Adrenal gland (tissue), 5 donors: Measurements from ENCODE around the gene PPIA.

Experiments
- POLR2A ChIP-seq, 2 donors: fragments of 450-650 bp; IDR thresholded peaks; one replicate each; pipeline ENCODE4 v1.6.1; 2017; ENCODE audit warnings: antibody characterized with exemption in 2 of 2, mild to moderate bottlenecking in 2 of 2, moderate library complexity in 1 of 2
- TF ChIP-seq, protein P1 (sequence below), 6 experiments: fragments of 450-650 bp in 4 of 6; fragments of 200-600 bp in 2 of 6; sonication (generic) in 1 of 6; IDR thresholded peaks; 1 replicate in 5 of 6; 2 replicates in 1 of 6; pipeline versions ENCODE4 v1.5.1 to v1.8.0; 2016 to 2021; ENCODE audit warnings: antibody characterized with exemption in 6 of 6, mild to moderate bottlenecking in 2 of 6, moderate library complexity in 1 of 6
- donor health status: DM: no; HTN: no; CAD: no.

GRCh38 chr7:44796034-44796503 lies 412 bp upstream of the PPIA start:
- TF ChIP-seq POLR2A (IDR thresholded peaks at IDR 0.05), result no peak
- TF ChIP-seq, protein P1, sequence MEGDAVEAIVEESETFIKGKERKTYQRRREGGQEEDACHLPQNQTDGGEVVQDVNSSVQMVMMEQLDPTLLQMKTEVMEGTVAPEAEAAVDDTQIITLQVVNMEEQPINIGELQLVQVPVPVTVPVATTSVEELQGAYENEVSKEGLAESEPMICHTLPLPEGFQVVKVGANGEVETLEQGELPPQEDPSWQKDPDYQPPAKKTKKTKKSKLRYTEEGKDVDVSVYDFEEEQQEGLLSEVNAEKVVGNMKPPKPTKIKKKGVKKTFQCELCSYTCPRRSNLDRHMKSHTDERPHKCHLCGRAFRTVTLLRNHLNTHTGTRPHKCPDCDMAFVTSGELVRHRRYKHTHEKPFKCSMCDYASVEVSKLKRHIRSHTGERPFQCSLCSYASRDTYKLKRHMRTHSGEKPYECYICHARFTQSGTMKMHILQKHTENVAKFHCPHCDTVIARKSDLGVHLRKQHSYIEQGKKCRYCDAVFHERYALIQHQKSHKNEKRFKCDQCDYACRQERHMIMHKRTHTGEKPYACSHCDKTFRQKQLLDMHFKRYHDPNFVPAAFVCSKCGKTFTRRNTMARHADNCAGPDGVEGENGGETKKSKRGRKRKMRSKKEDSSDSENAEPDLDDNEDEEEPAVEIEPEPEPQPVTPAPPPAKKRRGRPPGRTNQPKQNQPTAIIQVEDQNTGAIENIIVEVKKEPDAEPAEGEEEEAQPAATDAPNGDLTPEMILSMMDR (IDR thresholded peaks at IDR 0.05), result peak in 1 of 6 experiments; percentile 3
